Epithelial cell of proximal tubule (primary cell): ENCODE measurements around the gene AKNAD1. TPM values are rescaled to one million over a fixed set of nuclear protein-coding genes. Genes with fewer than 3 reads are reported as not detected.

ENCODE experiments used
- DNase-seq: peaks from one replicate; pipeline ENCODE4 v3.0.0-alpha.2; 2011; ENCODE audit warnings: low read depth
- H3K4me3 ChIP-seq: 2 replicates; pipeline ENCODE4 v1.5.1; 2011; ENCODE audit warnings: low read depth, mild to moderate bottlenecking, low read length
- total RNA-seq: library from RNA; depleted of rRNA; stranded (reverse); fragments of >200 nt; gene quantifications from 2 replicates; pipeline ENCODE4 v1.2.3, GENCODE V29; 2015
- TF ChIP-seq, protein P1 (sequence below): conservative IDR thresholded peaks from 2 replicates; pipeline ENCODE4 v1.5.1; 2012; ENCODE audit warnings: low read depth, mild to moderate bottlenecking, low read length

Gene AKNAD1
- total RNA-seq, 1 donor from 2014 or later = not detected

DNA sequence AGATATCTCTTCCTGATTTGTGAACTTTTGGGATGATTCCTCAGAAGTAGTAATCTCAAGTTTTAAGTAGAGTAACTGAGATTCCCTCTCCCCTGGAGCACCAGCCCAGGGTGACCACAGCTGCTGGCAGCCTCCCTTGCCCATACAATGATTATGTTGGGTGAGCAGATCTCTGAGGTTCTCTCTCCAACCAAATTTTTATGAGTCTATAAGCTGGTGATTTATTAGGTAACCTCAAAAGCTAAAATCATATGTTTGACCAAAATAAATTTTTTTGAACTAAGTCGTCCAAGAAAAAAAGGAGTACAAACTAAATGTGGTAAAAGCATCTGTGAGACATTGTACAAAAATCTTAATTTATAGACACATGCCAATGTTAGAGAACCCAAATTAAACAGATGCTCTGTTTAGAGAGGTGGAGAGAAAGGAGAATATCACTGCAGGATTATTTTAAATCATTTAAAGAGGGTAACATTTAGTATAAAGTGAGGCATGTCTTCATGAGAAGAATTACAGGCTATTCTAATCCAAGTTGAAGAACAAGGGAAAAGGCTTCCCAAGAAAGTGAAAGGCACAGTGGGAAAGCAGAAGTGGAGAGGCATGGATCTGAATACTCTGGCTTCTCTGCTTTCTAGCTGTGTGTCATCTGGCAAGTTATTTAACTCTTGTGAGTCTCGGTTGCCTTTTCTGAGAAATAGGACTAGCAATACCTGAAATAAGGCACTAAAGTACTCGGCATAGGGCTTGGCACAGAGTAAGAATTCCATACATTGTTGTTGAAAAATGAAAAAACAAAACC is 2.5 kb downstream of the AKNAD1 start:
- no peak overlapping the region for H3K4me3 ChIP-seq
- DNase-seq = no peak
- TF ChIP-seq, protein P1, sequence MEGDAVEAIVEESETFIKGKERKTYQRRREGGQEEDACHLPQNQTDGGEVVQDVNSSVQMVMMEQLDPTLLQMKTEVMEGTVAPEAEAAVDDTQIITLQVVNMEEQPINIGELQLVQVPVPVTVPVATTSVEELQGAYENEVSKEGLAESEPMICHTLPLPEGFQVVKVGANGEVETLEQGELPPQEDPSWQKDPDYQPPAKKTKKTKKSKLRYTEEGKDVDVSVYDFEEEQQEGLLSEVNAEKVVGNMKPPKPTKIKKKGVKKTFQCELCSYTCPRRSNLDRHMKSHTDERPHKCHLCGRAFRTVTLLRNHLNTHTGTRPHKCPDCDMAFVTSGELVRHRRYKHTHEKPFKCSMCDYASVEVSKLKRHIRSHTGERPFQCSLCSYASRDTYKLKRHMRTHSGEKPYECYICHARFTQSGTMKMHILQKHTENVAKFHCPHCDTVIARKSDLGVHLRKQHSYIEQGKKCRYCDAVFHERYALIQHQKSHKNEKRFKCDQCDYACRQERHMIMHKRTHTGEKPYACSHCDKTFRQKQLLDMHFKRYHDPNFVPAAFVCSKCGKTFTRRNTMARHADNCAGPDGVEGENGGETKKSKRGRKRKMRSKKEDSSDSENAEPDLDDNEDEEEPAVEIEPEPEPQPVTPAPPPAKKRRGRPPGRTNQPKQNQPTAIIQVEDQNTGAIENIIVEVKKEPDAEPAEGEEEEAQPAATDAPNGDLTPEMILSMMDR = no peak

DNA sequence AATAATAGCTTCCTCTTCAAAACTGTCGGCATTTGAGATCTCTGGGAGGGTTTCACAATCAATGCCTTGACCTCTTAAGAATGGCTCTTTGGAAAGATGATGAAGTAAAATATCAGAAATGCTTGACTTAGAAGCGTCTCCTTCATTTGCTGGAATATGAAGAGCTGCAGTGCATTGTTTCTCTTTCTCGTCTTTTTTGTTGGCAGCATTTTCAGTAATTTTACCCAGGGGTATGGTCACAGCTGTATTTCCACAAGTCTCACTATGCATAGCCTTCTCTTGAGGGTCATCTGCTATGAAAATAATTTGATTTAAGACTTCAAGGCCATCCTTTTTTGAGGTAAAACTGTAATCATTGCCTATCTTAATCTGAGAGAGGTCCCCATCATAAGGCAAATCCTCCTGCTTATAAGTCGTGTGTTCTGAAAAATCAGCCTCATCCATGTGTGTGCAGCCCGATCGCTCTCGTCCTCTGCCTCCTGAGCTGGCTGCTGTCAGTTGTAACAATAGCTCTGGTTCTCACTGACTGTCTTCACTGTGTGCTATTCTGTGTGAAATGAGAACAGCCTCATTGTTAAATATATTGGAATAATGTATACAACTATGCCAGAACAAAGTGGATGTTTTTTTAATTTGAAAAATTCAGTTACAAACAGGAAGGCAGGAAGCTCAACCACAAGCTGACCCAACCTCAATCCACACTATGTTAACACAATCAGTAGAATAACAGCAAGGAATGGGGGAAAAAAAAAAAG is 4.5 kb downstream of the AKNAD1 start:
- TF ChIP-seq, protein P1 = no peak
- DNase-seq = no peak
- H3K4me3 ChIP-seq = no peak overlapping the region

DNA sequence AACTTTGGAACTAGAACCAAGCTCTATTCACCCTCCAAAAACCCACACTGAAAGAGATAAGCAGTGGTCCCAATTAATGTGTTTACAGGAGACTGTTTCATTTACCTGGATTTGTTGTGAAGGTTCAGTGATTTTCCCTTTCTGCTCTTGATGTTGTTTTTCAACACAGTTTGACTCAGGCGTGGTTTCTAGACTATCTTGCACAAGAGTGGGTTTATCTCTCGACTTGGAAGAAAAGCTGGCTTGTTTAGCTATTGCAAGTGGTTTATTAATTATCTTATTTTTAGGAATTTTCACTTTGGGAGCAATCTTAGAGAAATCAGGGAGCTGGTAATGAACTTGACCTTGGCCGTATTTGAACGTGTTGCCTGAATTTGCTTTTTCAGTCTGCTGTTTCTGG is 5.3 kb downstream of the AKNAD1 start:
- TF ChIP-seq, protein P1 = no peak
- no peak for DNase-seq
- no peak overlapping the region for H3K4me3 ChIP-seq

DNA sequence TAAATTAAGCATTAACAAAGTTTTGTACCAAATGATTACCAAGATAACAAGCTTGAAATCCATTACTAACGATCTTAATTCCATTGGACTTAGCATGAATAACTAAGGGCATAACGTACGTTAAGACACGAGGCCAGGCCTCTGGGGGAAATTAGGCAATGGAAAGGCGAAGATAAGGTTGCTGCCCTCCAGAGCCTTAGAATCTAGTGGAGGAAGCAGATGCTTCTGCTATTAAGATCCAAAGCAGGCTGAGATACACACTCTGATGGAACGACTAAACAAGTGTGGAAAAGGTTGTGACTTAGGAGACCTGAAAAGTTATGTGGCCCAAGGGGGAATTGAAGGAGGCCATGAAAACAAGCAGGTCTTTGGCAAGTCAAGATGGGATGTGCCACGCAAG is 6.0 kb downstream of the AKNAD1 start:
- H3K4me3 ChIP-seq = no peak overlapping the region
- no peak for DNase-seq
- TF ChIP-seq, protein P1 = no peak

DNA sequence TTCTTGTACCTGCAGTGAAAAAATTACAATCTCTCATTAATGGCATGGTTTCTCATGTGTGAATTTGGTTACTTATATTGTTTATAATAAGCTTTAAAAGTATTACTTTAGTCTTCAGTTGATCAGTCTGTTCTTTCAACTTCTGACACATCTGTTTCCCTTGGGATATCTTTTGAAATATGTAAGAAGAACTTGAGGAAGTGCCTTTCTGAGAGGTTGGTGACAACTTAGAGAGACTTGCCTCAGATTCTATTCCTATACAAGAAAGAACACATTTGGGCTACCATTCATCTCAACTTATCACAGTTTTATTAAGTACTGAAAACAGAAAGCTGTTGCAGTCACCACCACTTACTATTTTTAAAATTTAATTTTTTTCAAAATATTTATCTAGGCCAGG is 8.1 kb downstream of the AKNAD1 start:
- DNase-seq = no peak
- no peak overlapping the region for H3K4me3 ChIP-seq
- TF ChIP-seq, protein P1 = no peak

DNA sequence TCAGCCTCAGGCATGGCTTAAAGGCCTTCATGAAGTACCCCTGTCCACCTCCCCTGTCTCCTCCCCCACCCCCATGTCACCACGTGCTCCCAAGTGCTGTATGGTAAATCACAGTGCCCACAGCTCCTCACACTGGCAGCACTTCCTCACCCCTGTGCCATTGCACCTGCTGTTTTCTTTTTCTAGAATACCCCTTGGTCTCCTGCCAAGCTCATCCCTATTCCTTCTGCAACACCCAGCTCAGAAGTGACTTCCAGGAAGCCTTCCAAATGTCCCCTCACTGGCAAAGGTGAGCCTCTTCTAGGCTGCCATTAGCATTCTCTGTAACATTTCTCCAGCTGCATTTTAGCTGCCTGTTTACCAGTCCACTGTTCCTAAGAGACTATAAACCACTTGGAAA is 9.4 kb downstream of the AKNAD1 start:
- no peak for DNase-seq
- TF ChIP-seq, protein P1 = no peak
- H3K4me3 ChIP-seq = no peak overlapping the region

DNA sequence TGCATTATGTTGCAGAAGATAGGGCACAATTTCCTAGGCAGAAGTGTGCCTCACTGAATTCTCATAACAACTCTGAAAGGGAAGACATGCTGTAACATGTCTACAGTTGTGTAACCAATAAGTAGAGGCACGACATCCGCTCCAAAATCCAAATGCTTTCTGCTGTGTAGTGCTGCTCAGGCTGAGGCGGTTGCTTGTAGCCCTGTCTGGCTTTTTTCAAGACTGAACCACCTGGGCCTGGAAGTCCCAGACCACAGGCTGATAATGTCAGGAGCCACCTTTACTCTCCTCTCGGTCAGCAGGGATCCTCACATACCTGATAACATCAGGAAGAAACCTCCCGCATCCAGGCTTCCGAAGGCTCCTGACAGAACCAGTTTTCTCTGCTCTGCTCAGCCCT is 10.9 kb downstream of the AKNAD1 start:
- TF ChIP-seq, protein P1 = no peak
- DNase-seq = no peak
- no peak overlapping the region for H3K4me3 ChIP-seq
